ENCODE results near the gene DIPK1B.

DNA sequence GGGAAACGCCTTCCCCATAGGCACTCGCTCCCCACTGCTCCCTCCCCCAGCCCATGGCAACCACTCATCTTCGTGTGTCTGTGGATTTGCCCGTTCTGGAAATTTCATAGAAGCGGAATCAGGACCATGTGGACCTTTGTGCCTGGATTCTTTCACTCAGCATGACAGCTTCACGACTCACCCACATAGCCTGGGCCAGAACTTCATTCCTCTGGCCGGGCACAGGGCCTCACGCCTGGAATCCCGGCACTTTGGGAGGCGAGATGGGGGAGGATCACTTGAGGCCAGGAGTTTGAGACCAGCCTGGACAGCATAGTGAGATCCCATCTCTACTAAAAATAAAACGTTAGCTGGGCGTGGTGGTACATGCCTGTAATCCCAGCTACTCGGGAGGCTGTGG lies 12.1 kb upstream of the DIPK1B start:
- TF ChIP-seq, protein P1, sequence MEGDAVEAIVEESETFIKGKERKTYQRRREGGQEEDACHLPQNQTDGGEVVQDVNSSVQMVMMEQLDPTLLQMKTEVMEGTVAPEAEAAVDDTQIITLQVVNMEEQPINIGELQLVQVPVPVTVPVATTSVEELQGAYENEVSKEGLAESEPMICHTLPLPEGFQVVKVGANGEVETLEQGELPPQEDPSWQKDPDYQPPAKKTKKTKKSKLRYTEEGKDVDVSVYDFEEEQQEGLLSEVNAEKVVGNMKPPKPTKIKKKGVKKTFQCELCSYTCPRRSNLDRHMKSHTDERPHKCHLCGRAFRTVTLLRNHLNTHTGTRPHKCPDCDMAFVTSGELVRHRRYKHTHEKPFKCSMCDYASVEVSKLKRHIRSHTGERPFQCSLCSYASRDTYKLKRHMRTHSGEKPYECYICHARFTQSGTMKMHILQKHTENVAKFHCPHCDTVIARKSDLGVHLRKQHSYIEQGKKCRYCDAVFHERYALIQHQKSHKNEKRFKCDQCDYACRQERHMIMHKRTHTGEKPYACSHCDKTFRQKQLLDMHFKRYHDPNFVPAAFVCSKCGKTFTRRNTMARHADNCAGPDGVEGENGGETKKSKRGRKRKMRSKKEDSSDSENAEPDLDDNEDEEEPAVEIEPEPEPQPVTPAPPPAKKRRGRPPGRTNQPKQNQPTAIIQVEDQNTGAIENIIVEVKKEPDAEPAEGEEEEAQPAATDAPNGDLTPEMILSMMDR (IDR thresholded peaks at IDR 0.05) = no peak
- no peak for TF ChIP-seq POLR2A (IDR thresholded peaks at IDR 0.05)
